GM18519 (cell line): ENCODE data around the gene UCK2.
A peak's percentile ranks its signal among the peaks of the same experiment; 100 is the strongest.
"Not testable (repeated sequence)": the region's sequence is repeated elsewhere in the genome, so short reads cannot be mapped to it uniquely, and the experiment has no call there.

Source experiments
- ATAC-seq: cut with Tn5 transposase; IDR thresholded peaks from one replicate; pipeline ENCODE4 v1.9.1; 2021; ENCODE audit warnings: mild to moderate bottlenecking, moderate library complexity; ENCODE audit not compliant: unreplicated experiment, low FRiP score

UCK2 gene

GRCh38 chr1:165827268-165828102, at the start of gene UCK2:
UCK2 (plus strand) TSS chr1:165827614; CDS start chr1:165827834, 220 bp downstream.
- ATAC-seq, result peak; percentile 58

- not testable (repeated sequence) for ATAC-seq
These were observed 49.2 kb upstream of the UCK2 start for GRCh38 chr1:165778197-165778596.

- not testable (repeated sequence) for ATAC-seq
These were observed 43.9 kb upstream of the UCK2 start for GRCh38 chr1:165783519-165783918.

- ATAC-seq, result no peak
These were observed 39.7 kb upstream of the UCK2 start for GRCh38 chr1:165787741-165788140.

GRCh38 chr1:165793951-165794350, 33.5 kb upstream of the UCK2 start:
- ATAC-seq, result no peak

- ATAC-seq, result no peak
These were observed 31.5 kb upstream of the UCK2 start for GRCh38 chr1:165795894-165796293.

GRCh38 chr1:165799387-165799786, 28.0 kb upstream of the UCK2 start:
- no peak for ATAC-seq

GRCh38 chr1:165804513-165804912, 22.9 kb upstream of the UCK2 start:
- not testable (repeated sequence) for ATAC-seq

- no peak for ATAC-seq
These were observed 19.8 kb upstream of the UCK2 start for GRCh38 chr1:165807613-165808012.

GRCh38 chr1:165815725-165816124, 11.7 kb upstream of the UCK2 start:
- no peak for ATAC-seq

GRCh38 chr1:165816157-165816556, 11.3 kb upstream of the UCK2 start:
- no peak for ATAC-seq

- ATAC-seq, result no peak
These were observed 10.5 kb upstream of the UCK2 start for GRCh38 chr1:165816826-165817497.

GRCh38 chr1:165823552-165824268, 3.7 kb upstream of the UCK2 start:
- no peak for ATAC-seq

- ATAC-seq, result no peak
These were observed 3.2 kb upstream of the UCK2 start for GRCh38 chr1:165824269-165824643.

- no peak for ATAC-seq
These were observed 698 bp upstream of the UCK2 start for GRCh38 chr1:165826565-165827267.

- ATAC-seq, result peak; percentile 25
These were observed 772 bp downstream of the UCK2 start for GRCh38 chr1:165828103-165828668.

GRCh38 chr1:165828669-165829329, 1.4 kb downstream of the UCK2 start:
- no peak for ATAC-seq

GRCh38 chr1:165829888-165830287, 2.5 kb downstream of the UCK2 start:
- ATAC-seq, result no peak

GRCh38 chr1:165831146-165831545, 3.7 kb downstream of the UCK2 start:
- no peak for ATAC-seq

- no peak for ATAC-seq
These were observed 5.5 kb downstream of the UCK2 start for GRCh38 chr1:165832902-165833301.
